ENCODE data around the gene SMYD3. TPM values are rescaled to one million over a fixed set of nuclear protein-coding genes. Genes with fewer than 3 reads are reported as not detected.

The SMYD3 gene
- total RNA-seq, 1 experiment from 2014 or later, result 25.5 TPM

DNA sequence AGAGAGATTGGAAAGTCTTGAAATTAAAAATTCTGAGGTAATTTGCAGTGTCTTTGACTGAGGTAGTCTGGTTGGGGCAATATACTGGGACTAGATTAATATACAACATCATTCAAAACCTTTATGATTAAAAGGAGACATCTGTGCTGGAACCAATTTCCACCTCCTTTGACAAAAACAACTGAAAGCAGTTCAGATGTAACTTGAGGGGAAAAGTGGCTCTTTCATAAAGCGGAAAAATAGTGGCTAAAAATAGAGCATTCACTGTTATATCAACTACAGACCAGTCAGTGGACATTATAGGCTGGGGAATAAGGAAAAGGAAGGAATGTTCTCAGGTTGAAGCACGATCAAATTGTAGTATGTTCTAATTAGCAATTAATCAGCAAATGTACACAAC, 635.9 kb downstream of the SMYD3 start:
- H2BK20ac ChIP-seq (ENCODE audit: low read depth, low read length, poor library complexity, severe bottlenecking), result no peak overlapping the region
- H3K14ac ChIP-seq (ENCODE audit: insufficient read depth, low read length), result no peak overlapping the region
- no peak overlapping the region for H2BK15ac ChIP-seq (ENCODE audit: low read depth, low read length)
- no peak overlapping the region for H4K91ac ChIP-seq (ENCODE audit: insufficient read length, low read depth, low read length)
- no peak overlapping the region for H3K9ac ChIP-seq (ENCODE audit: extremely low read depth, insufficient read length, low read length)
- H3K27ac ChIP-seq (ENCODE audit: insufficient read length, low read depth, low read length), result no peak overlapping the region
- Mint-ChIP-seq H3K27me3 (ENCODE audit: low read depth) (no peaks in the 10 kb centered on the region; the same call in 1 of the 2 replicates), H3K4me3 (no peak overlapping the region), H3K27ac (no peak overlapping the region), H3K9me3 (no peaks in the 10 kb centered on the region), H3K36me3 (ENCODE audit: insufficient read depth in 1 of 3, low read depth in 3 of 3) (no peaks in the 10 kb centered on the region; a peak in 1 of 7 replicates), H3K4me1 (no peaks in the 10 kb centered on the region)
- H4K20me1 ChIP-seq (ENCODE audit: control insufficient read depth, insufficient read depth, insufficient read length), result no peaks in the 10 kb centered on the region
- no peaks in the 10 kb centered on the region for H3K9me3 ChIP-seq (ENCODE audit: control insufficient read depth, low read depth, low read length)
- no peak overlapping the region for H3K4ac ChIP-seq (ENCODE audit: low read depth, low read length)
- no peaks in the 10 kb centered on the region for H3K79me2 ChIP-seq (ENCODE audit: insufficient read depth, low read length)
- H2BK120ac ChIP-seq (ENCODE audit: low read depth, low read length, poor library complexity, severe bottlenecking), result no peak overlapping the region
- H3K79me1 ChIP-seq (ENCODE audit: insufficient read depth, low read depth, low read length, poor library complexity, severe bottlenecking), result no peaks in the 10 kb centered on the region
- WGBS (ENCODE audit: extremely low coverage, insufficient read length, low lambda C conversion rate), result no CpG with 5 or more reads among the region's 2 CpGs
- TF ChIP-seq, protein P1, sequence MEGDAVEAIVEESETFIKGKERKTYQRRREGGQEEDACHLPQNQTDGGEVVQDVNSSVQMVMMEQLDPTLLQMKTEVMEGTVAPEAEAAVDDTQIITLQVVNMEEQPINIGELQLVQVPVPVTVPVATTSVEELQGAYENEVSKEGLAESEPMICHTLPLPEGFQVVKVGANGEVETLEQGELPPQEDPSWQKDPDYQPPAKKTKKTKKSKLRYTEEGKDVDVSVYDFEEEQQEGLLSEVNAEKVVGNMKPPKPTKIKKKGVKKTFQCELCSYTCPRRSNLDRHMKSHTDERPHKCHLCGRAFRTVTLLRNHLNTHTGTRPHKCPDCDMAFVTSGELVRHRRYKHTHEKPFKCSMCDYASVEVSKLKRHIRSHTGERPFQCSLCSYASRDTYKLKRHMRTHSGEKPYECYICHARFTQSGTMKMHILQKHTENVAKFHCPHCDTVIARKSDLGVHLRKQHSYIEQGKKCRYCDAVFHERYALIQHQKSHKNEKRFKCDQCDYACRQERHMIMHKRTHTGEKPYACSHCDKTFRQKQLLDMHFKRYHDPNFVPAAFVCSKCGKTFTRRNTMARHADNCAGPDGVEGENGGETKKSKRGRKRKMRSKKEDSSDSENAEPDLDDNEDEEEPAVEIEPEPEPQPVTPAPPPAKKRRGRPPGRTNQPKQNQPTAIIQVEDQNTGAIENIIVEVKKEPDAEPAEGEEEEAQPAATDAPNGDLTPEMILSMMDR (conservative IDR thresholded peaks at IDR 0.05), result no peak
- H4K5ac ChIP-seq (ENCODE audit: insufficient read length, low read depth, low read length), result no peak overlapping the region
- no peak overlapping the region for H2BK5ac ChIP-seq (ENCODE audit: insufficient read length, low read length)
- H3K23ac ChIP-seq (ENCODE audit: insufficient read length, low read depth, low read length), result no peak overlapping the region
- H3K4me1 ChIP-seq (ENCODE audit: insufficient read depth, low read length), result no peaks in the 10 kb centered on the region
- no peak overlapping the region for H4K8ac ChIP-seq (replicated peaks; ENCODE audit: insufficient read length, low read depth, low read length)
- H2AFZ ChIP-seq (ENCODE audit: low read length), result no peak overlapping the region
- H3K18ac ChIP-seq (ENCODE audit: insufficient read length, low read depth, low read length), result no peak overlapping the region
- H3K27me3 ChIP-seq (ENCODE audit: insufficient read depth, low read length), result no peaks in the 10 kb centered on the region
- no peak overlapping the region for H2AK5ac ChIP-seq (ENCODE audit: insufficient read length, low read length)
- no peak overlapping the region for H3K56ac ChIP-seq (ENCODE audit: insufficient read length, low read depth, low read length)
- no peaks in the 10 kb centered on the region for H3K23me2 ChIP-seq (ENCODE audit: insufficient read length, low read depth, low read length, poor library complexity, severe bottlenecking)
- H3K4me2 ChIP-seq (ENCODE audit: insufficient read depth, insufficient read length, low read length), result no peak overlapping the region
- no peak overlapping the region for H2BK12ac ChIP-seq (ENCODE audit: insufficient read length, low read depth, low read length)
- no peak for DNase-seq
- no peak overlapping the region for H3T11ph ChIP-seq (ENCODE audit: low read length)

All from H9 (cell line).